HEK293 (cell line): Measurements from ENCODE around the gene TWF2.

ENCODE experiments used
- CTCF ChIA-PET: fragments of 350-600 bp; formaldehyde crosslinking; extraction: SDS; loops from one replicate; lab custom pipeline; 2021; ENCODE audit warnings: antibody characterized with exemption; lab: Yijun Ruan, JAX
- POLR2A ChIA-PET: fragments of 300-600 bp; formaldehyde crosslinking; extraction: SDS; loops from one replicate; lab custom pipeline; 2020; ENCODE audit warnings: antibody characterized with exemption, inconsistent platforms; lab: Yijun Ruan, JAX
- H3K27ac ChIP-seq: fragments of 200-500 bp; sonication (Bioruptor generic); 2 replicates; pipeline ENCODE4 v1.5.1; 2014; ENCODE audit warnings: low read depth, low read length, control low read depth, inconsistent platforms; ENCODE audit errors: extremely low read depth
- H3K36me3 ChIP-seq, 2 experiments: fragments of 200-500 bp in 1 of 2; sonication (Bioruptor generic) in 1 of 2; 1 replicate in 1 of 2; 2 replicates in 1 of 2; pipeline ENCODE4 v1.5.1; 2014 to 2017; ENCODE audit warnings: inconsistent platforms in 2 of 2, low read length in 2 of 2; ENCODE audit not compliant: control insufficient read depth in 2 of 2, insufficient read depth in 1 of 2
- H3K4me1 ChIP-seq: fragments of 200-500 bp; sonication (Bioruptor generic); 2 replicates; pipeline ENCODE4 v1.5.1; 2014; ENCODE audit warnings: mild to moderate bottlenecking, low read length, inconsistent platforms; ENCODE audit not compliant: control insufficient read depth, insufficient read depth
- H3K4me3 ChIP-seq: 2 replicates; pipeline ENCODE4 v1.5.1; 2011; ENCODE audit warnings: low read depth, mild to moderate bottlenecking, control low read depth, low read length, moderate library complexity
- H3K9me3 ChIP-seq: fragments of 200-500 bp; sonication (Bioruptor generic); 2 replicates; pipeline ENCODE4 v1.5.1; 2014; ENCODE audit warnings: low read depth, low read length, inconsistent platforms; ENCODE audit not compliant: control insufficient read depth, insufficient read depth
- GLI4 ChIP-seq: fragments of 450-650 bp; formaldehyde crosslinking; IDR thresholded peaks from 2 replicates; pipeline ENCODE4 v1.5.1; 2016; ENCODE audit warnings: missing biosample characterization, missing genetic modification characterization
- HOXA7 ChIP-seq: sonication (generic); formaldehyde crosslinking; IDR thresholded peaks from 2 replicates; pipeline ENCODE4 v1.8.1; 2022; ENCODE audit warnings: missing genetic modification reagents, borderline replicate concordance
- KLF16 ChIP-seq: fragments of 450-650 bp; formaldehyde crosslinking; IDR thresholded peaks from 2 replicates; pipeline ENCODE4 v1.5.1; 2017; ENCODE audit warnings: missing biosample characterization, missing genetic modification characterization
- SCRT2 ChIP-seq: fragments of 450-650 bp; formaldehyde crosslinking; IDR thresholded peaks from 2 replicates; pipeline ENCODE4 v1.5.1; 2016; ENCODE audit warnings: missing biosample characterization, missing genetic modification characterization
- SETDB1 ChIP-seq: IDR thresholded peaks from one replicate; pipeline ENCODE4 v1.6.1; 2017; ENCODE audit warnings: mild to moderate bottlenecking, low read length, moderate library complexity, mixed read lengths; ENCODE audit not compliant: insufficient read length
- SP3 ChIP-seq: fragments of 450-650 bp; formaldehyde crosslinking; IDR thresholded peaks from 2 replicates; pipeline ENCODE4 v1.5.1; 2016; ENCODE audit warnings: missing biosample characterization, missing genetic modification characterization
- SP7 ChIP-seq: fragments of 450-650 bp; formaldehyde crosslinking; IDR thresholded peaks from 2 replicates; pipeline ENCODE4 v1.5.1; 2016; ENCODE audit warnings: missing biosample characterization, missing genetic modification characterization
- ZNF175 ChIP-seq: fragments of 450-650 bp; formaldehyde crosslinking; IDR thresholded peaks from 2 replicates; pipeline ENCODE4 v1.5.1; 2016; ENCODE audit warnings: missing biosample characterization, missing genetic modification characterization
- ZNF274 ChIP-seq, 2 experiments: fragments of 200-500 bp in 1 of 2; fragments of 450-650 bp in 1 of 2; sonication (Bioruptor generic) in 1 of 2; formaldehyde crosslinking in 1 of 2; IDR thresholded peaks; 2 replicates each; pipeline versions ENCODE4 v1.5.1 to v1.6.1; 2014 to 2016; ENCODE audit warnings: borderline replicate concordance in 1 of 2, inconsistent platforms in 1 of 2, low read length in 1 of 2, missing biosample characterization in 1 of 2, missing genetic modification characterization in 1 of 2
- ZNF335 ChIP-seq: fragments of 450-650 bp; formaldehyde crosslinking; conservative IDR thresholded peaks from 2 replicates; pipeline ENCODE4 v1.5.1; 2016; ENCODE audit warnings: missing biosample characterization, missing genetic modification characterization
- ZNF426 ChIP-seq: fragments of 450-650 bp; formaldehyde crosslinking; IDR thresholded peaks from 2 replicates; pipeline ENCODE4 v1.5.1; 2017; ENCODE audit warnings: missing biosample characterization, missing genetic modification characterization, mild to moderate bottlenecking, inconsistent platforms, moderate library complexity
- ZNF433 ChIP-seq: fragments of 450-650 bp; formaldehyde crosslinking; IDR thresholded peaks from 2 replicates; pipeline ENCODE4 v1.5.1; 2016; ENCODE audit warnings: missing biosample characterization, missing genetic modification characterization, low read depth
- ZNF549 ChIP-seq: fragments of 450-650 bp; IDR thresholded peaks from 2 replicates; pipeline ENCODE4 v1.5.1; 2018; ENCODE audit warnings: missing biosample characterization, missing genetic modification characterization, mild to moderate bottlenecking, inconsistent platforms, moderate library complexity
- ZNF561 ChIP-seq: fragments of 450-650 bp; IDR thresholded peaks from 2 replicates; pipeline ENCODE4 v1.5.1; 2018; ENCODE audit warnings: missing biosample characterization, missing genetic modification characterization, borderline replicate concordance
- ZNF623 ChIP-seq: fragments of 450-650 bp; formaldehyde crosslinking; IDR thresholded peaks from 2 replicates; pipeline ENCODE4 v1.5.1; 2016; ENCODE audit warnings: missing biosample characterization, missing genetic modification characterization
- ZNF654 ChIP-seq: fragments of 450-650 bp; formaldehyde crosslinking; IDR thresholded peaks from 2 replicates; pipeline ENCODE4 v1.5.1; 2016; ENCODE audit warnings: low read depth, missing biosample characterization, missing genetic modification characterization
- ZNF707 ChIP-seq: fragments of 450-650 bp; formaldehyde crosslinking; IDR thresholded peaks from 2 replicates; pipeline ENCODE4 v1.5.1; 2016; ENCODE audit warnings: missing biosample characterization, missing genetic modification characterization
- ZNF76 ChIP-seq: fragments of 450-650 bp; formaldehyde crosslinking; IDR thresholded peaks from 2 replicates; pipeline ENCODE4; 2016; ENCODE audit warnings: low read depth, missing biosample characterization, missing genetic modification characterization, borderline replicate concordance
- ZSCAN16 ChIP-seq: fragments of 450-650 bp; formaldehyde crosslinking; IDR thresholded peaks from 2 replicates; pipeline ENCODE4 v1.5.1; 2016; ENCODE audit warnings: missing biosample characterization, missing genetic modification characterization
- ZXDB ChIP-seq: fragments of 450-650 bp; formaldehyde crosslinking; IDR thresholded peaks from 2 replicates; pipeline ENCODE4 v1.5.1; 2016; ENCODE audit warnings: missing biosample characterization, missing genetic modification characterization
- TF ChIP-seq, protein P1 (sequence below): fragments of 450-650 bp; formaldehyde crosslinking; IDR thresholded peaks from 2 replicates; pipeline ENCODE4 v1.5.1; 2016; ENCODE audit warnings: missing biosample characterization, missing genetic modification characterization
- TF ChIP-seq, protein P2 (sequence below): fragments of 450-650 bp; formaldehyde crosslinking; IDR thresholded peaks from 2 replicates; pipeline ENCODE4 v1.5.1; 2016; ENCODE audit warnings: missing biosample characterization, missing genetic modification characterization
- TF ChIP-seq, protein P3 (sequence below): fragments of 450-650 bp; IDR thresholded peaks from 2 replicates; pipeline ENCODE4 v1.5.1; 2018; ENCODE audit warnings: missing biosample characterization, mild to moderate bottlenecking, missing genetic modification characterization
- TF ChIP-seq, protein P4 (sequence below): sonication (generic); formaldehyde crosslinking; IDR thresholded peaks from 2 replicates; pipeline ENCODE4 v1.8.1; 2022; ENCODE audit warnings: mild to moderate bottlenecking, moderate library complexity, missing genetic modification reagents

Gene TWF2

DNA sequence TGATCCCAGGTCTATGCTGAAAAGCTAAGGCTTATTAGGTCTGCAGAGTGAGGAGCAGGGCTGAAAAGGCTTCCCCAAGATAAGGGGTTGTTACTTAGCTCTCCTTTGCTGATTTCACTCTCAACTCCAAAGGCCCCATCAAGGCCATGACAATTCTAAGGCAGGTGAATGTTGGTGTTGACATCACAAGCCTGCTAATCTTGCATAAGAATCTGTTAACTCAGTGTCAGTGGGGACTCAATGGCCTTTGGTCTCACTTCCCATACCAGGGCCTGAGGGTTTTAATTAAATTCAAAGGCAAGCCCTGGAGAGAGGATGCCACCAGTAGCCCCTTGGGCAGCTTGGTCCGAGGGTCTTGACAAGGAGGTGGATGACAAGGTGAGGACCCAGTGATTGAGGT lies 50.4 kb downstream of the TWF2 start:
- POLR2A ChIA-PET = interaction anchor here (1.2 kb wide), 1 partner anchor 34 kb away, joined by 3 read pairs; the partner anchor contains the start of gene POC1A
- CTCF ChIA-PET = no interaction called here
- H3K36me3 ChIP-seq = no peaks in the 10 kb centered on the region
- H3K27ac ChIP-seq = no peak overlapping the region
- H3K9me3 ChIP-seq = no peaks in the 10 kb centered on the region
- TF ChIP-seq ZNF654 (tag by site-specific recombination) = no peak
- no peak for TF ChIP-seq KLF16 (tag by site-specific recombination)
- TF ChIP-seq SP7 (tag by site-specific recombination) = no peak
- TF ChIP-seq ZNF426 (tag by site-specific recombination) = no peak
- TF ChIP-seq, protein P1, sequence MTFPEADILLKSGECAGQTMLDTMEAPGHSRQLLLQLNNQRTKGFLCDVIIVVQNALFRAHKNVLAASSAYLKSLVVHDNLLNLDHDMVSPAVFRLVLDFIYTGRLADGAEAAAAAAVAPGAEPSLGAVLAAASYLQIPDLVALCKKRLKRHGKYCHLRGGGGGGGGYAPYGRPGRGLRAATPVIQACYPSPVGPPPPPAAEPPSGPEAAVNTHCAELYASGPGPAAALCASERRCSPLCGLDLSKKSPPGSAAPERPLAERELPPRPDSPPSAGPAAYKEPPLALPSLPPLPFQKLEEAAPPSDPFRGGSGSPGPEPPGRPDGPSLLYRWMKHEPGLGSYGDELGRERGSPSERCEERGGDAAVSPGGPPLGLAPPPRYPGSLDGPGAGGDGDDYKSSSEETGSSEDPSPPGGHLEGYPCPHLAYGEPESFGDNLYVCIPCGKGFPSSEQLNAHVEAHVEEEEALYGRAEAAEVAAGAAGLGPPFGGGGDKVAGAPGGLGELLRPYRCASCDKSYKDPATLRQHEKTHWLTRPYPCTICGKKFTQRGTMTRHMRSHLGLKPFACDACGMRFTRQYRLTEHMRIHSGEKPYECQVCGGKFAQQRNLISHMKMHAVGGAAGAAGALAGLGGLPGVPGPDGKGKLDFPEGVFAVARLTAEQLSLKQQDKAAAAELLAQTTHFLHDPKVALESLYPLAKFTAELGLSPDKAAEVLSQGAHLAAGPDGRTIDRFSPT (tag by site-specific recombination) = no peak
- TF ChIP-seq, protein P2, sequence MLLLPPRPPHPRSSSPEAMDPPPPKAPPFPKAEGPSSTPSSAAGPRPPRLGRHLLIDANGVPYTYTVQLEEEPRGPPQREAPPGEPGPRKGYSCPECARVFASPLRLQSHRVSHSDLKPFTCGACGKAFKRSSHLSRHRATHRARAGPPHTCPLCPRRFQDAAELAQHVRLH = no peak
- TF ChIP-seq ZNF175 (tag by site-specific recombination) = no peak
- TF ChIP-seq ZNF274 (IDR thresholded peaks at IDR 0.05; ENCODE audit: low read length) = no peak
- no peak for TF ChIP-seq ZNF274 (tag by site-specific recombination; IDR thresholded peaks at IDR 0.05; ENCODE audit: borderline replicate concordance)
- TF ChIP-seq, protein P3, sequence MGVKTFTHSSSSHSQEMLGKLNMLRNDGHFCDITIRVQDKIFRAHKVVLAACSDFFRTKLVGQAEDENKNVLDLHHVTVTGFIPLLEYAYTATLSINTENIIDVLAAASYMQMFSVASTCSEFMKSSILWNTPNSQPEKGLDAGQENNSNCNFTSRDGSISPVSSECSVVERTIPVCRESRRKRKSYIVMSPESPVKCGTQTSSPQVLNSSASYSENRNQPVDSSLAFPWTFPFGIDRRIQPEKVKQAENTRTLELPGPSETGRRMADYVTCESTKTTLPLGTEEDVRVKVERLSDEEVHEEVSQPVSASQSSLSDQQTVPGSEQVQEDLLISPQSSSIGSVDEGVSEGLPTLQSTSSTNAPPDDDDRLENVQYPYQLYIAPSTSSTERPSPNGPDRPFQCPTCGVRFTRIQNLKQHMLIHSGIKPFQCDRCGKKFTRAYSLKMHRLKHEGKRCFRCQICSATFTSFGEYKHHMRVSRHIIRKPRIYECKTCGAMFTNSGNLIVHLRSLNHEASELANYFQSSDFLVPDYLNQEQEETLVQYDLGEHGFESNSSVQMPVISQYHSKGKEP (tag by site-specific recombination) = no peak
- H3K4me3 ChIP-seq = no peak overlapping the region
- H3K4me1 ChIP-seq = no peaks in the 10 kb centered on the region

DNA sequence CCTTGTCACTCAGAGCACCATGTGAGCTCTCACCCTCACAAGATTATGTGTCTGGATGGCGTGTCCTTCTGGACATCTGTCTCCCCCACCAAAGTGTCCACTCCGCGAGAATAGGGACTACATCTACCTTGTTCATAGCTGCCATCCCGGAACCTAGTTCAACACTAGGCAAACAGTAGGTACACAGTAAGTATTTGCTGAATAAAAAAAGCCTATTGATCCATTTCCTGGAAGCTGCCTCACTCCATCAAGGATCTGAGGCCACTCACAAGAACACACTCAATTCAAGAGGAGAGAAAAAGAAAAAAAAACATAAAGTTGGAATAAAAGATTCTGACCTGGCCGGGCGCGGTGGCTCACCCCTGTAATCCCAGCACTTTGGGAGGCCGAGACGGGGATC lies 52.2 kb downstream of the TWF2 start:
- ChIA-PET POLR2A (no interaction called here), CTCF (interaction anchor here (0.7 to 1.0 kb wide), 2 partner anchors 152 to 172 kb away, joined by 3 to 6 read pairs; no protein-coding TSS in a partner anchor)
- no peak overlapping the region for H3K4me3 ChIP-seq
- H3K9me3 ChIP-seq = no peaks in the 10 kb centered on the region
- no peaks in the 10 kb centered on the region for H3K4me1 ChIP-seq
- H3K36me3 ChIP-seq = no peaks in the 10 kb centered on the region
- TF ChIP-seq ZNF549 (no peak), ZNF433 (tag by site-specific recombination) (no peak)
- H3K27ac ChIP-seq = no peak overlapping the region

DNA sequence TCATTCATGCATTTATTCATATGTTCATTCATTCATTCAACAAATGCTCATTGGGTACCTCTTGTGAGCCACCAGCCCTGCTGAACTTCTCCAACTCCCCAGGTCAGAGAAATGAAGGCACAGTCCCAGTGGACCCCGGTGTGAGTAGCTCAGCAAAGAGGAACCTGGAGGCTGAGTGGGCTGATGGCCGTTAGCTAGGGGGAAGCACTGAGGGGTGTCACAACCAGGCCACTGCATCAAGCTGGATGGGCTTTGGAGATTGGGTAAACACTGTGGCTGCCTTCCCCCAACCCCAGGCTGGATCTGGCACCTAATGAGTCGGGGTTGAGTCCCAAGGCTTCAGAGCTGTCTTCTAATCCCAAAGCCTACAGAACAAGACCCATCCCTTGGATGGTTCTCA lies 53.1 kb downstream of the TWF2 start:
- no peak overlapping the region for H3K4me3 ChIP-seq
- no peak overlapping the region for H3K27ac ChIP-seq
- CTCF ChIA-PET = interaction anchor here (1.0 kb wide), 1 partner anchor 153 kb away, joined by 3 read pairs; no protein-coding TSS in a partner anchor
- no peak for TF ChIP-seq ZXDB (tag by site-specific recombination)
- no peak for TF ChIP-seq ZNF274 (IDR thresholded peaks at IDR 0.05; ENCODE audit: low read length)
- no peak for TF ChIP-seq ZNF274 (tag by site-specific recombination; IDR thresholded peaks at IDR 0.05; ENCODE audit: borderline replicate concordance)
- no peak for TF ChIP-seq ZNF76 (tag by site-specific recombination)
- TF ChIP-seq, all 188 proteins: peak for 0
- POLR2A ChIA-PET = no interaction called here
- H3K4me1 ChIP-seq = no peaks in the 10 kb centered on the region
- H3K9me3 ChIP-seq = no peaks in the 10 kb centered on the region
- H3K36me3 ChIP-seq = no peaks in the 10 kb centered on the region

DNA sequence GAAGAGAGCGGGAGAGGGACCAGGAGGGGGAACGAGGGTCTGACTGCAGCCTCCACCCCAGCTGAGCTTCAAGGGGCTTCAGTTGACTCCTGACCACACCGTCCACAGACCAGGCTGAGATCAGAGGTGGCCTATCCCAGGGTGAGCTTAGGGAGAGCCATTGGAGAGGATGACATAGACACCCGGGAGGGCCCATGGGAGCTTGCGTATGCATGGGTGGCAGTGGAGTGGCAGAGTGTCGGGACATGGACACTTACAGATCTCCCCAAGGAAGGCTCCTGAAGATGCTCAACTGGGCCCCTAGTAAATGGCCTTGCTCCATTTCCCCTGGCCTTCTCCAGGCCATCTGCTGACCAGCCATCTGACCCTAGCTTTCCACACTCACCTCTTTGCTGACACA lies 53.6 kb downstream of the TWF2 start:
- CTCF ChIA-PET = no interaction called here
- TF ChIP-seq, protein P4, sequence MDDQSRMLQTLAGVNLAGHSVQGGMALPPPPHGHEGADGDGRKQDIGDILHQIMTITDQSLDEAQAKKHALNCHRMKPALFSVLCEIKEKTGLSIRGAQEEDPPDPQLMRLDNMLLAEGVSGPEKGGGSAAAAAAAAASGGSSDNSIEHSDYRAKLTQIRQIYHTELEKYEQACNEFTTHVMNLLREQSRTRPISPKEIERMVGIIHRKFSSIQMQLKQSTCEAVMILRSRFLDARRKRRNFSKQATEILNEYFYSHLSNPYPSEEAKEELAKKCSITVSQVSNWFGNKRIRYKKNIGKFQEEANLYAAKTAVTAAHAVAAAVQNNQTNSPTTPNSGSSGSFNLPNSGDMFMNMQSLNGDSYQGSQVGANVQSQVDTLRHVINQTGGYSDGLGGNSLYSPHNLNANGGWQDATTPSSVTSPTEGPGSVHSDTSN (CRISPR knock-in tag) = no peak
- no peak for TF ChIP-seq ZNF335 (tag by site-specific recombination)
- no peak for TF ChIP-seq ZNF561 (tag by site-specific recombination)
- TF ChIP-seq ZNF623 = no peak
- TF ChIP-seq SETDB1 = no peak
- no peak for TF ChIP-seq GLI4 (tag by site-specific recombination)
- no peak for TF ChIP-seq ZSCAN16
- TF ChIP-seq SP3 (tag by site-specific recombination) = no peak
- TF ChIP-seq HOXA7 = no peak
- TF ChIP-seq ZNF707 (tag by site-specific recombination) = no peak
- no peak for TF ChIP-seq SCRT2 (tag by site-specific recombination)

More for the DNA sequence above, 53.6 kb downstream of the TWF2 start:
- Histone ChIP-seq H3K27ac (no peak overlapping the region), H3K4me3 (no peak overlapping the region), H3K36me3 (no peaks in the 10 kb centered on the region), H3K4me1 (no peaks in the 10 kb centered on the region), H3K9me3 (no peaks in the 10 kb centered on the region)
- POLR2A ChIA-PET = no interaction called here
